H1 (cell line): ENCODE data around the gene MPHOSPH9.

ENCODE experiments used
- ASH2L ChIP-seq: fragments of 200-600, 300-600 bp; sonication (generic); IDR thresholded peaks from one replicate; pipeline ENCODE4 v1.7.1; 2017; ENCODE audit warnings: low read length
- BRCA1 ChIP-seq: IDR thresholded peaks from 2 replicates; pipeline ENCODE4 v1.6.1; 2012; ENCODE audit warnings: low read depth, low read length, improper control_type of control experiment
- CTCF ChIP-seq, 3 experiments: IDR thresholded peaks; 1 replicate in 2 of 3; 2 replicates in 1 of 3; pipeline versions ENCODE4 v1.5.1 to v1.6.1; 2011; ENCODE audit warnings: low read length in 3 of 3, mild to moderate bottlenecking in 3 of 3, inconsistent platforms in 2 of 3, low read depth in 1 of 3, moderate library complexity in 1 of 3; ENCODE audit not compliant: insufficient read depth in 1 of 3; ENCODE audit errors: control extremely low read depth in 1 of 3
- E2F6 ChIP-seq: IDR thresholded peaks from 2 replicates; pipeline ENCODE4 v1.6.1; 2012; ENCODE audit warnings: inconsistent platforms
- EP300 ChIP-seq, 2 experiments: IDR thresholded peaks; 1 replicate in 1 of 2; 2 replicates in 1 of 2; pipeline ENCODE4 v1.6.1; 2011 to 2012; ENCODE audit warnings: low read depth in 2 of 2, low read length in 2 of 2, mild to moderate bottlenecking in 2 of 2, borderline replicate concordance in 1 of 2, inconsistent platforms in 1 of 2, moderate library complexity in 1 of 2
- GABPA ChIP-seq: IDR thresholded peaks from 2 replicates; pipeline ENCODE4 v1.6.1; 2011; ENCODE audit warnings: mild to moderate bottlenecking, low read length, moderate library complexity, borderline replicate concordance; ENCODE audit not compliant: insufficient read depth
- JUND ChIP-seq: IDR thresholded peaks from 2 replicates; pipeline ENCODE4 v1.6.1; 2011; ENCODE audit warnings: mild to moderate bottlenecking, improper control_type of control experiment, low read length
- POLR2A ChIP-seq, 2 experiments: IDR thresholded peaks; 1 replicate in 1 of 2; 2 replicates in 1 of 2; pipeline ENCODE4 v1.6.1; 2011; ENCODE audit warnings: low read depth in 2 of 2, low read length in 2 of 2, mild to moderate bottlenecking in 2 of 2; ENCODE audit errors: control extremely low read depth in 1 of 2
- POLR2AphosphoS5 ChIP-seq: IDR thresholded peaks from 2 replicates; pipeline ENCODE4 v1.6.1; 2011; ENCODE audit warnings: low read depth, low read length
- SIX5 ChIP-seq: IDR thresholded peaks from 2 replicates; pipeline ENCODE4 v1.6.1; 2011; ENCODE audit warnings: mild to moderate bottlenecking, low read depth, low read length
- TAF1 ChIP-seq: IDR thresholded peaks from 2 replicates; pipeline ENCODE4 v1.6.1; 2011; ENCODE audit warnings: mild to moderate bottlenecking, low read depth, low read length
- TF ChIP-seq, protein P1 (sequence below): IDR thresholded peaks from 2 replicates; pipeline ENCODE4 v1.6.1; 2011; ENCODE audit warnings: low read length, improper control_type of control experiment

DNA sequence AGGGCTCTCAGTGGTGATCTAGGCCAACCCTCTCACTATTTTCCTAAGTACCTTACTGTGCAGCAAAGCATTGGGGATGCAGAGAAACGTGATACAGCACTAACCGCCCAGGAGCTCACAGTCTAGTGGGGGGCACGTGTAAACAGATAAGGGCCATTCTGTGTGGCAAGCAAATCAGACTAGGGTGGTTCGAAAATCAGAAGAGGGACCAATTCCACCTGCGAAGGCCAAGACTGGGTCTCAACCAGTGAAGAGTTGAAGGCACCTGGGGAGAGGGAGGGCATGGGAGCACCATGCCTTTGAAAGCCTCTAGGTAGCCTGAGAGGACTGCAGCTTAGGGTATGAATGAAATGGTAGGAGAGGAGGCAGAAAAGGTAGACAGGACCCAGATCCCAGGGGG is 84.3 kb downstream of the MPHOSPH9 start:
- no peak for TF ChIP-seq JUND
- TF ChIP-seq CTCF (IDR thresholded peaks at IDR 0.05; ENCODE audit: control extremely low read depth in 1 of 3, insufficient read depth in 1 of 3, low read depth in 1 of 3, low read length in 3 of 3) = no peak
- TF ChIP-seq GABPA = no peak
- no peak for TF ChIP-seq BRCA1
- TF ChIP-seq POLR2A (IDR thresholded peaks at IDR 0.05; ENCODE audit: control extremely low read depth in 1 of 2, low read depth in 2 of 2, low read length in 2 of 2) = no peak
- TF ChIP-seq, protein P1, sequence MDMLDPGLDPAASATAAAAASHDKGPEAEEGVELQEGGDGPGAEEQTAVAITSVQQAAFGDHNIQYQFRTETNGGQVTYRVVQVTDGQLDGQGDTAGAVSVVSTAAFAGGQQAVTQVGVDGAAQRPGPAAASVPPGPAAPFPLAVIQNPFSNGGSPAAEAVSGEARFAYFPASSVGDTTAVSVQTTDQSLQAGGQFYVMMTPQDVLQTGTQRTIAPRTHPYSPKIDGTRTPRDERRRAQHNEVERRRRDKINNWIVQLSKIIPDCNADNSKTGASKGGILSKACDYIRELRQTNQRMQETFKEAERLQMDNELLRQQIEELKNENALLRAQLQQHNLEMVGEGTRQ = no peak
- TF ChIP-seq EP300 (IDR thresholded peaks at IDR 0.05; ENCODE audit: borderline replicate concordance in 1 of 2, low read depth in 2 of 2, low read length in 2 of 2) = no peak
- no peak for TF ChIP-seq SIX5
- TF ChIP-seq TAF1 = no peak
- TF ChIP-seq ASH2L = no peak
- TF ChIP-seq E2F6 = no peak
- TF ChIP-seq POLR2AphosphoS5 = no peak
